UCSD-AML1 (cell line): ENCODE data around the gene TSNAXIP1.
A peak's percentile ranks its signal among the peaks of the same experiment; 100 is the strongest.

Source experiments
- DNase-seq: peaks from one replicate; lab custom pipeline; 2025; ENCODE audit not compliant: unreplicated experiment; lab: John Stamatoyannopoulos, UW

The TSNAXIP1 gene

GRCh38 chr16:67806428-67807147, at the start of gene TSNAXIP1, which contains the start of gene RANBP10:
TSNAXIP1 (plus strand) TSS chr16:67806889; CDS start chr16:67807150, 261 bp downstream.
RANBP10 (minus strand) TSS chr16:67806560; CDS start chr16:67806536, 24 bp downstream.
- peak; percentile 97 for DNase-seq

- no peak for DNase-seq
Observed at GRCh38 chr16:67758006-67758405, 48.7 kb upstream of the TSNAXIP1 start.

- no peak for DNase-seq
Observed at GRCh38 chr16:67758966-67759365, 47.7 kb upstream of the TSNAXIP1 start.

- DNase-seq, result no peak
Observed at GRCh38 chr16:67760206-67760955, 46.3 kb upstream of the TSNAXIP1 start.

GRCh38 chr16:67760956-67761230, 45.8 kb upstream of the TSNAXIP1 start:
- no peak for DNase-seq

GRCh38 chr16:67761924-67762323, 44.8 kb upstream of the TSNAXIP1 start:
- DNase-seq, result no peak

- no peak for DNase-seq
Observed at GRCh38 chr16:67762385-67762784, 44.3 kb upstream of the TSNAXIP1 start.

GRCh38 chr16:67763066-67763465, 43.6 kb upstream of the TSNAXIP1 start:
- DNase-seq, result no peak

GRCh38 chr16:67764158-67764667, 42.5 kb upstream of the TSNAXIP1 start:
- DNase-seq, result no peak

- no peak for DNase-seq
Observed at GRCh38 chr16:67766291-67766690, 40.4 kb upstream of the TSNAXIP1 start.

- no peak for DNase-seq
Observed at GRCh38 chr16:67767953-67768352, 38.7 kb upstream of the TSNAXIP1 start.

GRCh38 chr16:67770346-67770991, 36.2 kb upstream of the TSNAXIP1 start:
- DNase-seq, result no peak

- DNase-seq, result no peak
Observed at GRCh38 chr16:67773099-67773498, 33.6 kb upstream of the TSNAXIP1 start.

GRCh38 chr16:67773569-67774456, 32.9 kb upstream of the TSNAXIP1 start:
- DNase-seq, result no peak

- DNase-seq, result no peak
Observed at GRCh38 chr16:67774457-67774853, 32.2 kb upstream of the TSNAXIP1 start.

- no peak for DNase-seq
Observed at GRCh38 chr16:67775273-67775672, 31.4 kb upstream of the TSNAXIP1 start.

GRCh38 chr16:67779256-67780014, 27.3 kb upstream of the TSNAXIP1 start:
- DNase-seq, result no peak

GRCh38 chr16:67780847-67781564, 25.7 kb upstream of the TSNAXIP1 start:
- no peak for DNase-seq

- DNase-seq, result no peak
Observed at GRCh38 chr16:67781565-67781921, 25.1 kb upstream of the TSNAXIP1 start.
